GM18519 (cell line): Measurements from ENCODE around the gene HAL.
A peak's percentile ranks its signal among the peaks of the same experiment; 100 is the strongest.

Experiments used
- ATAC-seq: cut with Tn5 transposase; IDR thresholded peaks from one replicate; pipeline ENCODE4 v1.9.1; 2021; ENCODE audit warnings: mild to moderate bottlenecking, moderate library complexity; ENCODE audit not compliant: unreplicated experiment, low FRiP score

Gene HAL

GRCh38 chr12:95996034-95996658, at the start of gene HAL:
Gene HAL, minus strand, starts transcription at chr12:95996344. Its CDS starts 434 bp downstream, at chr12:95995910.
- ATAC-seq: no peak

- ATAC-seq: no peak
Observed at GRCh38 chr12:96045566-96045965, 49.4 kb upstream of the HAL start.

GRCh38 chr12:96044943-96045290, 48.8 kb upstream of the HAL start:
- ATAC-seq: no peak

GRCh38 chr12:96044017-96044942, 48.1 kb upstream of the HAL start:
- ATAC-seq: no peak

- no peak for ATAC-seq
Observed at GRCh38 chr12:96041181-96041580, 45.0 kb upstream of the HAL start.

- no peak for ATAC-seq
Observed at GRCh38 chr12:96040305-96041133, 44.4 kb upstream of the HAL start.

- ATAC-seq: no peak
Observed at GRCh38 chr12:96039516-96039915, 43.4 kb upstream of the HAL start.

- ATAC-seq: no peak
Observed at GRCh38 chr12:96036765-96037455, 40.8 kb upstream of the HAL start.

- peak; percentile 88 for ATAC-seq
Observed at GRCh38 chr12:96035283-96036236, 39.4 kb upstream of the HAL start, which contains the start of gene LTA4H. Gene LTA4H, minus strand, starts transcription at chr12:96035587. Its CDS starts 68 bp downstream, at chr12:96035519.

GRCh38 chr12:96034621-96035282, 38.6 kb upstream of the HAL start:
- ATAC-seq: no peak

- no peak for ATAC-seq
Observed at GRCh38 chr12:96033549-96034389, 37.6 kb upstream of the HAL start.

- no peak for ATAC-seq
Observed at GRCh38 chr12:96029826-96030225, 33.7 kb upstream of the HAL start.

GRCh38 chr12:96028538-96028937, 32.4 kb upstream of the HAL start:
- ATAC-seq: no peak

- ATAC-seq: no peak
Observed at GRCh38 chr12:96026331-96026730, 30.2 kb upstream of the HAL start.

- ATAC-seq: no peak
Observed at GRCh38 chr12:96025518-96025917, 29.4 kb upstream of the HAL start.

GRCh38 chr12:96020314-96021003, 24.3 kb upstream of the HAL start:
- ATAC-seq: peak; percentile 92

- no peak for ATAC-seq
Observed at GRCh38 chr12:96015672-96016071, 19.5 kb upstream of the HAL start.
